ENCODE results near the gene PPRC1. TPM values are rescaled to one million over a fixed set of nuclear protein-coding genes. Genes with fewer than 3 reads are reported as not detected.
A peak's percentile ranks its signal among the peaks of the same experiment; 100 is the strongest.

The PPRC1 gene
- total RNA-seq, 2 experiments from 2014 or later: 61.3 to 74.7 TPM

GRCh38 chr10:102195296-102195870 is 62.5 kb downstream of the PPRC1 start:
- intact Hi-C loops (cut with DNase I, micrococcal nuclease): no loop called here
- POLR2A ChIA-PET: no interaction called here
- DNase-seq (no peak), ATAC-seq (no peak)
- Mint-ChIP-seq H3K4me1 (peaks cover 8% of the 10 kb centered on the region), H3K9me3 (ENCODE audit: low read depth) (peaks cover 10% of the 10 kb centered on the region), H3K4me3 (no peak overlapping the region), H3K36me3 (ENCODE audit: low read depth) (no peaks in the 10 kb centered on the region), H3K27ac (no peak overlapping the region), H3K27me3 (no peaks in the 10 kb centered on the region)
- CTCF ChIA-PET: no interaction called here

GRCh38 chr10:102196893-102197292 is 64.1 kb downstream of the PPRC1 start:
- ChIA-PET POLR2A (no interaction called here), CTCF (interaction anchor here (0.5 kb wide), 1 partner anchor 254 kb away, joined by 3 read pairs; the partner anchor contains the start of gene C10orf95)
- Mint-ChIP-seq H3K4me3 (no peak overlapping the region), H3K9me3 (ENCODE audit: low read depth) (peaks cover 4% of the 10 kb centered on the region), H3K27me3 (no peaks in the 10 kb centered on the region), H3K36me3 (ENCODE audit: low read depth) (no peaks in the 10 kb centered on the region), H3K4me1 (peaks cover 8% of the 10 kb centered on the region), H3K27ac (no peak overlapping the region)
- peak; percentile 55 for DNase-seq
- intact Hi-C loops (cut with DNase I, micrococcal nuclease): no loop called here
- peak; percentile 96 for ATAC-seq

GRCh38 chr10:102198027-102198426 is 65.2 kb downstream of the PPRC1 start:
- Mint-ChIP-seq H3K4me3 (no peak overlapping the region), H3K4me1 (peaks cover 12% of the 10 kb centered on the region), H3K9me3 (ENCODE audit: low read depth) (no peaks in the 10 kb centered on the region), H3K27ac (no peak overlapping the region), H3K36me3 (ENCODE audit: low read depth) (no peaks in the 10 kb centered on the region), H3K27me3 (peaks cover 1% of the 10 kb centered on the region)
- no peak for ATAC-seq
- DNase-seq: no peak
- intact Hi-C loops (cut with DNase I, micrococcal nuclease): no loop called here
- ChIA-PET POLR2A (no interaction called here), CTCF (no interaction called here)

Other genes starting within 250 kb of the PPRC1 start
- gene ARMH3, start 76.9 kb upstream of the PPRC1 start, total RNA-seq: 10 to 100 TPM; 16.0 to 21.0 TPM
- 10 to 100 TPM; 12.9 to 18.9 TPM for gene HPS6, start 67.7 kb upstream of the PPRC1 start, total RNA-seq
- 10 to 100 TPM; 69.6 to 86.7 TPM for gene LDB1, start 12.7 kb upstream of the PPRC1 start, total RNA-seq
- gene NOLC1, start 19.3 kb downstream of the PPRC1 start, total RNA-seq: 100 to 1,000 TPM; 206 to 283 TPM
- gene ELOVL3, start 93.3 kb downstream of the PPRC1 start, total RNA-seq: under 1 TPM in 1 of 2 experiments, not detected in 1; 0.14 TPM
- under 1 TPM; 0.66 to 0.81 TPM for gene PITX3, start 108.5 kb downstream of the PPRC1 start, total RNA-seq
- gene GBF1, start 112.5 kb downstream of the PPRC1 start, total RNA-seq: 10 to 100 TPM; 33.1 to 37.5 TPM